HG02798 (cell line): ENCODE measurements around the gene GPR4.

ENCODE experiments used
- ATAC-seq: cut with Tn5 transposase; IDR thresholded peaks from one replicate; pipeline ENCODE4 v1.9.1; 2021; ENCODE audit warnings: mild to moderate bottlenecking; ENCODE audit not compliant: unreplicated experiment, poor library complexity

Gene GPR4

GRCh38 chr19:45601524-45602374 lies at the start of gene GPR4:
GPR4 (minus strand) TSS chr19:45602212; CDS start chr19:45591866, 10,346 bp downstream.
- no peak for ATAC-seq

- no peak for ATAC-seq
These were observed 48.7 kb upstream of the GPR4 start for GRCh38 chr19:45650722-45651121.

GRCh38 chr19:45646345-45646698 lies 44.3 kb upstream of the GPR4 start:
- ATAC-seq = no peak

- peak; percentile 35 for ATAC-seq
These were observed 43.8 kb upstream of the GPR4 start for GRCh38 chr19:45645631-45646344.

- no peak for ATAC-seq
These were observed 43.1 kb upstream of the GPR4 start for GRCh38 chr19:45645068-45645630.

GRCh38 chr19:45643927-45644771 lies 42.1 kb upstream of the GPR4 start:
- no peak for ATAC-seq

GRCh38 chr19:45643024-45643926 lies 41.3 kb upstream of the GPR4 start:
- ATAC-seq = peak; percentile 21

GRCh38 chr19:45641274-45642105 lies 39.5 kb upstream of the GPR4 start:
- ATAC-seq = peak; percentile 50

- no peak for ATAC-seq
These were observed 38.8 kb upstream of the GPR4 start for GRCh38 chr19:45640849-45641273.

GRCh38 chr19:45638930-45639729 lies 37.1 kb upstream of the GPR4 start, which contains the start of gene EML2:
EML2 (minus strand) TSS chr19:45639397; CDS start chr19:45639376, 21 bp downstream.
- ATAC-seq = no peak

- no peak for ATAC-seq
These were observed 36.1 kb upstream of the GPR4 start for GRCh38 chr19:45637890-45638667.

- no peak for ATAC-seq
These were observed 34.9 kb upstream of the GPR4 start for GRCh38 chr19:45636902-45637301.

GRCh38 chr19:45636275-45636674 lies 34.3 kb upstream of the GPR4 start:
- no peak for ATAC-seq

- ATAC-seq = no peak
These were observed 30.6 kb upstream of the GPR4 start for GRCh38 chr19:45632468-45633196.

- ATAC-seq = no peak
These were observed 28.5 kb upstream of the GPR4 start for GRCh38 chr19:45630463-45630862.

GRCh38 chr19:45629704-45630103 lies 27.7 kb upstream of the GPR4 start:
- no peak for ATAC-seq
